Ascending aorta (tissue), 2 donors: ENCODE results near the gene TFR2. TPM values are rescaled to one million over a fixed set of nuclear protein-coding genes. Genes with fewer than 3 reads are reported as not detected.

Experiments used
- DNase-seq, 2 donors: peaks; one replicate each; pipeline ENCODE4 v3.0.0-alpha.2; 2019; ENCODE audit warnings: low spot score in 2 of 2
- H3K27ac ChIP-seq, 2 donors: fragments of 200-600 bp; sonication (generic); one replicate each; pipeline ENCODE4 v1.5.1; 2016 to 2017; ENCODE audit warnings: mild to moderate bottlenecking in 1 of 2
- H3K27me3 ChIP-seq: fragments of 200-600 bp; sonication (generic); one replicate; pipeline ENCODE4 v1.5.1; 2017
- H3K36me3 ChIP-seq, 2 donors: fragments of 200-600 bp; sonication (generic); one replicate each; pipeline ENCODE4 v1.5.1; 2016
- H3K4me1 ChIP-seq, 2 donors: fragments of 200-600 bp; sonication (generic); one replicate each; pipeline ENCODE4 v1.5.1; 2016 to 2017; ENCODE audit warnings: mild to moderate bottlenecking in 1 of 2
- H3K4me3 ChIP-seq, 2 donors: fragments of 200-600 bp; sonication (generic); one replicate each; pipeline ENCODE4 v1.5.1; 2016 to 2017; ENCODE audit warnings: mild to moderate bottlenecking in 1 of 2
- H3K9me3 ChIP-seq, 2 donors: fragments of 200-600 bp; sonication (generic); one replicate each; pipeline ENCODE4 v1.5.1; 2016
- intact Hi-C: fragments of 100-400 bp; cut with DNase I; formaldehyde crosslinking; loops from one replicate; pipeline ENCODE4 v1.15.1; 2023
- total RNA-seq: library from RNA; depleted of rRNA; stranded (reverse); fragments of >200 nt; gene quantifications from one replicate; pipeline ENCODE4 v1.1.0, GENCODE V29; 2016
- TF ChIP-seq, protein P1 (sequence below), 3 experiments: fragments of 200-600 bp in 2 of 3; fragments of 450-650 bp in 1 of 3; sonication (generic) in 2 of 3; IDR thresholded peaks; one replicate each; pipeline ENCODE4 v1.5.1; 2016 to 2019; ENCODE audit warnings: antibody characterized with exemption in 3 of 3, mild to moderate bottlenecking in 1 of 3, moderate library complexity in 1 of 3

TFR2 gene
- not detected for total RNA-seq

DNA sequence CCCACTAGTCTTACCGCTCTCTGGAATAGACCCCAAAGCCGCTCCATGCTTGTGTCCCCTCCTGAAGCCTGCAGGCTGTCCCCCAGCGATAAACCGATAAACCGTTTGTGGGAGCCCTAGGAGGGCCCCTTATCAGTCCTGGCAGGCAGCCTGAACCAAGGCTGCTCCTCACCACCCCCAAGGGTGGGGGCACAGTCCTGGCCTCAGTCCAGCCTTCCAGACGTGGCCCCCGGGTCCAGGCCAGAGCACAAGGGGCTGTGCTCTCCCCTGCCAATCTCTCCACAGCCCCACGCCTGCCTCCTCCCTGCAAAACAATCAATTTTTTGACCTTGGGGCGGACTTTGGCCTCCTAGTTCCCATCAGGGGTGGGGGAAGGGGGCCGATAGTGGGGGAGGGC is at the start of gene TFR2:
TSS of gene TFR2 (minus strand) at position 90 of the 397 bp plus-strand sequence. CDS start at position 47, 43 bp downstream.
- intact Hi-C loops: no loop called here
- no peaks in the 10 kb centered on the region for H3K27me3 ChIP-seq

GRCh38 chr7:100689230-100690135 is 48.1 kb upstream of the TFR2 start:
- H3K27ac ChIP-seq: no peak overlapping the region

More for the DNA sequence above, at the start of gene TFR2:
- no peak within 1 kb of the TSS for H3K27ac ChIP-seq
- no peaks in the 10 kb centered on the region for H3K4me1 ChIP-seq
- no peaks in the 10 kb centered on the region for H3K36me3 ChIP-seq
- TF ChIP-seq, protein P1, sequence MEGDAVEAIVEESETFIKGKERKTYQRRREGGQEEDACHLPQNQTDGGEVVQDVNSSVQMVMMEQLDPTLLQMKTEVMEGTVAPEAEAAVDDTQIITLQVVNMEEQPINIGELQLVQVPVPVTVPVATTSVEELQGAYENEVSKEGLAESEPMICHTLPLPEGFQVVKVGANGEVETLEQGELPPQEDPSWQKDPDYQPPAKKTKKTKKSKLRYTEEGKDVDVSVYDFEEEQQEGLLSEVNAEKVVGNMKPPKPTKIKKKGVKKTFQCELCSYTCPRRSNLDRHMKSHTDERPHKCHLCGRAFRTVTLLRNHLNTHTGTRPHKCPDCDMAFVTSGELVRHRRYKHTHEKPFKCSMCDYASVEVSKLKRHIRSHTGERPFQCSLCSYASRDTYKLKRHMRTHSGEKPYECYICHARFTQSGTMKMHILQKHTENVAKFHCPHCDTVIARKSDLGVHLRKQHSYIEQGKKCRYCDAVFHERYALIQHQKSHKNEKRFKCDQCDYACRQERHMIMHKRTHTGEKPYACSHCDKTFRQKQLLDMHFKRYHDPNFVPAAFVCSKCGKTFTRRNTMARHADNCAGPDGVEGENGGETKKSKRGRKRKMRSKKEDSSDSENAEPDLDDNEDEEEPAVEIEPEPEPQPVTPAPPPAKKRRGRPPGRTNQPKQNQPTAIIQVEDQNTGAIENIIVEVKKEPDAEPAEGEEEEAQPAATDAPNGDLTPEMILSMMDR (IDR thresholded peaks at IDR 0.05): no peak
- no peaks in the 10 kb centered on the region for H3K9me3 ChIP-seq
- no peak within 1 kb of the TSS for H3K4me3 ChIP-seq
- DNase-seq: no peak

DNA sequence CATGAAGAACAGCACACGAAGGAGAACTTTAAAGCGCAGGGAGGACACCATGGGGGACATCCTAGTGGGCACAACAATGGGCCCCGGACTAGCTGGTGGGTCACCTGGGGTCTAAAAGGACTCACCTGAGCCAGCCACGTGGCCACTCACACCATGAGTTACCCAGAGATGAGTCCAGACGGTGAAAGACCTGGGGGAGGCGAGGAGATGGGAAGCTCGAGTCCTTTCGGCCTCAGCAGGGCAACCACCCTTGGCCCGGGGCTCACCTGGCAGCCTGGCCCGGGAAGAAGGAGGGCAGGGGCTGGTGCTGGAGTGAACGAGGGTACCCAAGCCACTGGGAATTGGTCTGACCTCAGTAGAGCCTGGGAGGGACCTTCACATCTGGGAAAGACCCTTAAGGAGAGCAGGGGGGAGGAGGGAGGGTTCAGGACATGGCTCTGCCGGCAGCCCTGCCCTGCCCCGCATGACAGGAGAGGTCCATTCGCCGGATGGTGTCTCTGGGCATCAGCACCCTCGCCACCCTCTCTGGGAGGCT is 47.0 kb upstream of the TFR2 start:
- no peak for DNase-seq
- TF ChIP-seq, protein P1 (IDR thresholded peaks at IDR 0.05): no peak
- Histone ChIP-seq H3K9me3 (no peaks in the 10 kb centered on the region), H3K4me3 (no peak overlapping the region), H3K4me1 (peaks cover 10 to 26% of the 10 kb centered on the region in 2 donors), H3K27ac (no peak overlapping the region), H3K36me3 (peaks cover 56 to 57% of the 10 kb centered on the region in 2 donors), H3K27me3 (no peaks in the 10 kb centered on the region)
- intact Hi-C loops: no loop called here

More at GRCh38 chr7:100689230-100690135, 48.1 kb upstream of the TFR2 start:
- H3K27me3 ChIP-seq: no peaks in the 10 kb centered on the region
- H3K9me3 ChIP-seq: no peaks in the 10 kb centered on the region
- peaks cover 10 to 27% of the 10 kb centered on the region in 2 donors for H3K4me1 ChIP-seq
- DNase-seq: no peak
- H3K36me3 ChIP-seq: peaks cover 45 to 46% of the 10 kb centered on the region in 2 donors
- TF ChIP-seq, protein P1 (IDR thresholded peaks at IDR 0.05): no peak
- no peak overlapping the region for H3K4me3 ChIP-seq
- intact Hi-C loops: loop anchor here (5.0 to 10.0 kb wide), 5 partner anchors 57 to 535 kb away; partner anchors contain the start of genes MOSPD3, NYAP1 and TRAPPC14

DNA sequence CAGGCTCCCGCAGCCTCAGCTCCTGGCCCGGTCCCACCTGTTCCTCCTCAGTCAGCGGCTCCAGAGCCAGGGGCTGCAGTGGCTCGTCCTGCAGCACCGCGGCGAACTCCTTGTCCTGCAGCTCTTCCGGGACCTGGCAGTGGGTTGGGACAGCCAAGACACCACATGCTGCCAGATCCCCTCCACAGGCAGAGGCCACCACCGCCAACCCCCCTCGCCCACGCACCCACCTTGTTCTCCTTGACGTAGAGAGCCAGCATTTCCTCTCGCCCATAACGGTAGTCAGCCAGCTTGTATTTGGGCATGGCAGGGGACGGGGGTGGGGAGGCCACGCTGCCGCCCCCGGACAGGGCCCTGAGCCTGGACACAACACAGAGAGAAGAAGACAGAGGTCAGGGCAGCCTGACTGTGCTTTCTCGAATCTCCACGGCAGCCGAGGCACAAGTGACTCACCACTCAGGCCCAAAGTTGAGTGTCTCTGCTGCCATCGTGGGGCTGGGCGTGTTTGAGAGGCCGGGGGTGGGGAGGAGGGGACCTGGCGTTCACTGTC is 46.5 kb upstream of the TFR2 start:
- no peaks in the 10 kb centered on the region for H3K27me3 ChIP-seq
- peaks cover 10 to 24% of the 10 kb centered on the region in 2 donors for H3K4me1 ChIP-seq
- intact Hi-C loops: no loop called here
- peaks cover 62 to 63% of the 10 kb centered on the region in 2 donors for H3K36me3 ChIP-seq
- H3K4me3 ChIP-seq: no peak overlapping the region
- no peak overlapping the region for H3K27ac ChIP-seq
- no peaks in the 10 kb centered on the region for H3K9me3 ChIP-seq
- TF ChIP-seq, protein P1 (IDR thresholded peaks at IDR 0.05): no peak
- no peak for DNase-seq

DNA sequence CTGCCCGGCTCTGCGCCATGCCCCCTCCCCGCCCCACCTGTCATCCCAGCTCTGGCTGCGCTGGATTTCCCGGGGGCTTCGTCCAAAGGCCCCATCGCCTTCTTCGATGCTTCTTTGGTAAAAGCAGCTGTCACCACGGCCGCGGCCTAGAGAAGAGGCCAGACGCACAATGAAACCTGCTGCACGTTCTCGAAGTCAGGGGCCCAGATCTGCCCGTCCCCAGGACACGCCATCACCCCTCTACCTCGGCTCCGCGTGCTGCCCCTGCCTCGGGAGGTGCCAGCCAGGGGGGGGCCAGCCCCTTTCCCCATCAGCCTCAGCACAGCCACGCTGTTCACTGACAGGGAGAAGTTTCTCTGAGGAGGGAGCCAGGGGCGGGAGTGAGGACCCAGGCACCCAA is 45.9 kb upstream of the TFR2 start:
- H3K27ac ChIP-seq: no peak overlapping the region
- peaks cover 67 to 69% of the 10 kb centered on the region in 2 donors for H3K36me3 ChIP-seq
- peaks cover 5 to 18% of the 10 kb centered on the region in 2 donors for H3K4me1 ChIP-seq
- no peak for DNase-seq
- intact Hi-C loops: no loop called here
- H3K27me3 ChIP-seq: no peaks in the 10 kb centered on the region
- no peaks in the 10 kb centered on the region for H3K9me3 ChIP-seq
- TF ChIP-seq, protein P1 (IDR thresholded peaks at IDR 0.05): no peak
- no peak overlapping the region for H3K4me3 ChIP-seq
